Subcutaneous abdominal adipose tissue (tissue), 5 donors: ENCODE measurements around the gene IL36RN.

ENCODE experiments used
- H3K27ac ChIP-seq: one replicate; pipeline ENCODE4 v1.7.0; 2013; ENCODE audit warnings: low read depth, mild to moderate bottlenecking, inconsistent platforms, low read length, moderate library complexity
- H3K27me3 ChIP-seq, 5 donors: one replicate each; pipeline ENCODE4 v1.7.0; 2013; ENCODE audit warnings: low read length in 5 of 5, inconsistent platforms in 1 of 5; ENCODE audit not compliant: control insufficient read depth in 5 of 5, insufficient read depth in 4 of 5
- H3K36me3 ChIP-seq, 5 donors: one replicate each; pipeline ENCODE4 v1.7.0; 2013; ENCODE audit warnings: low read length in 5 of 5; ENCODE audit not compliant: control insufficient read depth in 5 of 5, insufficient read depth in 5 of 5
- H3K4me1 ChIP-seq, 5 donors: one replicate each; pipeline ENCODE4 v1.7.0; 2013; ENCODE audit warnings: low read length in 5 of 5, mild to moderate bottlenecking in 3 of 5, moderate library complexity in 1 of 5; ENCODE audit not compliant: control insufficient read depth in 5 of 5, insufficient read depth in 5 of 5
- H3K4me3 ChIP-seq, 5 donors: one replicate each; pipeline ENCODE4 v1.7.0; 2013; ENCODE audit warnings: low read length in 5 of 5, low read depth in 1 of 5
- H3K9ac ChIP-seq, 5 donors: one replicate each; pipeline ENCODE4 v1.7.0; 2013; ENCODE audit warnings: low read length in 5 of 5, mild to moderate bottlenecking in 4 of 5, moderate library complexity in 3 of 5
- H3K9me3 ChIP-seq, 5 donors: one replicate each; pipeline ENCODE4 v1.7.0; 2013; ENCODE audit warnings: low read length in 5 of 5; ENCODE audit not compliant: control insufficient read depth in 5 of 5
- donor health status: healthy.
- donor health status: healthy.
- donor health status: healthy.
- donor health status: healthy.
- donor health status: healthy.

Gene IL36RN

DNA sequence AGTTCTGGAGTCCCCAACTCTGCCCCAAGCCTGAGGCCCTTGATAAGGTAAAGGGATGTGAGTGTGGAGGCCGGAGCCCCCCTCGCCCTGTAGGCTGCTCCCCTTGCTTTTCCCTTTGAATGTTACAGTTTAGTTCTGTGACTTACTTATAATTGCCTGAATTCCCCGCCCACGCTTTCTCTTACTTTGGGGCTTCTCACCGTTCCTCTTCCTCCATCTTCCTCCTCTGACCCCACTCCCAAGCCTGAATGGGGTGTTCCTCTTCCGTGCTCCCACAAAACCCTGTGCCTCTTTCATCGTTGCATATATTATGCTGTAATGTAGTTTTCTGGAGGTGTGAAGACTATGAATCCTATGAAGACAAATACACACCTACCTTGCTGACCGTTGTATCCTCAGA, 53.4 kb downstream of the IL36RN start:
- Histone ChIP-seq H3K9me3 (no peaks in the 10 kb centered on the region), H3K4me1 (peaks cover 0 to 5% (median 0%) of the 10 kb centered on the region in 5 donors), H3K27ac (no peak overlapping the region), H3K27me3 (peaks cover 0 to 4% (median 0%) of the 10 kb centered on the region in 5 donors), H3K4me3 (no peak overlapping the region), H3K9ac (no peak overlapping the region), H3K36me3 (no peaks in the 10 kb centered on the region)

DNA sequence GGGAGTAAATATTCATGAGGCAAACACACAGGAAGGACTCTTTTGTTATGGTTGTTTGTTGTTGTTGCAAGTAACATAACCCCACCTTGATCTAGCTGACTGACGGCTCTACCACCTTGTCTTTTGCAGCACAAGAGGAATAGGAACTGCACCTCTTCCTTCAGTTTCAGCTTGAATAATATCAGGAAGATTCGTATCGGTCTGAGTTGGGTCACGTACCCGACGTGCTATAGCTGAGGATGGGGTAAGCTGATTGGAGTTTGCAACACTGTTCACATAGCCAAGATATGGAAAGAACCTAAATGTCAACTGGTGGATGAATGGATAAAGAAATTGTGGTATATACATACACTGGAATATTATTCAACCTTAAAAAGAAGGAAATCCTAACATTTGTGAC, 53.9 kb downstream of the IL36RN start:
- no peak overlapping the region for H3K4me3 ChIP-seq
- peaks cover 0 to 5% (median 0%) of the 10 kb centered on the region in 5 donors for H3K4me1 ChIP-seq
- H3K9me3 ChIP-seq, result no peaks in the 10 kb centered on the region
- H3K36me3 ChIP-seq, result no peaks in the 10 kb centered on the region
- H3K27me3 ChIP-seq, result peaks cover 0 to 4% (median 0%) of the 10 kb centered on the region in 5 donors
- H3K9ac ChIP-seq, result no peak overlapping the region
- H3K27ac ChIP-seq, result no peak overlapping the region

DNA sequence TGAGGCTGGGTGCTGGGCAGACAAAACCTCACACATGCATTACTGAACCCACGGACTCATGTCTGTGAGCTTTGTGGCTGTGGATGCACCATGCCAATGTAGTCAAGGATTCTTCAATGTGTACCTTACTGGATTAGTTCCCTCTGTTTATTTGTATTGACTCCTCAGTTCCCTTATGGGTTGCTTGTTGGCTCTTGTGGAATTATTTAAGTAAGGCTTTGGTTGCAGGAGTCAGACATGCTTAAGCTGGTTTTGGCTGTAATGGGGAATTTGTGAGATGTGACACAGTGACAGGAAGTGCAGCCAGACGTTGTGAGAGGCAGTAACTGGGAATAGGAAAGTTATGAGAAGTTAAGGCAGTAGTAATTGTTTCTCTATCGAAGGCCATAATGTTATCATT, 54.8 kb downstream of the IL36RN start:
- no peaks in the 10 kb centered on the region for H3K36me3 ChIP-seq
- no peak overlapping the region for H3K4me3 ChIP-seq
- H3K27ac ChIP-seq, result no peak overlapping the region
- peaks cover 0 to 4% (median 0%) of the 10 kb centered on the region in 5 donors for H3K27me3 ChIP-seq
- H3K9ac ChIP-seq, result no peak overlapping the region
- H3K4me1 ChIP-seq, result peaks cover 0 to 5% (median 0%) of the 10 kb centered on the region in 5 donors
- no peaks in the 10 kb centered on the region for H3K9me3 ChIP-seq
